ENCODE results near the gene ADK.

The ADK gene

DNA sequence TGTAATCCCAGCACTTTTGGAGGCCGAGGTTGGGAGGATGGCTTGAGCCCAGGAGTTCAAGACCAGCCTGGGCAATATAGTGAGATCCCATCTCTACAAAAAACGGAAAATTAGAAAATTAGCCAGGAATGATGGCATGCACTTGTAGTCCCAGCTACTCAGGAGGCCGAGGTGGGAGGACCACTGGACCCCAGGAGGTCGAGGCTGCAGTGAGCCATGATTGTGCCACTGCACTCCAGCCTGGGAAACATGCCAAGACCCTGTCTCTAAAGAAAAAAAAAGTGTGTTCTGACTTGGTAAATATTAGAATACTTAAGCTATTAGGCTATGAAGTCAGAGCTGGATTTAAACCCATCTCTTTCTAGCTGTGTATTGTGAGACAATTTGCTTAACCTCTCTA lies 594.4 kb downstream of the ADK start:
- no peaks in the 10 kb centered on the region for H3K79me2 ChIP-seq (ENCODE audit: insufficient read depth, low read depth)
- no peaks in the 10 kb centered on the region for H3K27me3 ChIP-seq (ENCODE audit: insufficient read depth, low read depth)
- no peak overlapping the region for H2AFZ ChIP-seq (ENCODE audit: low read depth)
- H3K4me1 ChIP-seq (ENCODE audit: low read depth, poor library complexity, severe bottlenecking), result no peaks in the 10 kb centered on the region
- H3K27ac ChIP-seq, result no peak overlapping the region
- H3K9ac ChIP-seq, result no peak overlapping the region
- no peak overlapping the region for H3K4me2 ChIP-seq
- H3K4me3 ChIP-seq (IDR thresholded peaks at IDR 0.05; ENCODE audit: insufficient read depth, low read depth, low read length), result no peak overlapping the region
- no peak for TF ChIP-seq CTCF (conservative IDR thresholded peaks at IDR 0.05; ENCODE audit: low read depth, low read length)
- no peaks in the 10 kb centered on the region for H3K36me3 ChIP-seq (ENCODE audit: insufficient read depth)
- no peaks in the 10 kb centered on the region for H4K20me1 ChIP-seq (ENCODE audit: insufficient read depth)

GRCh38 chr10:74746813-74747212 lies 595.8 kb downstream of the ADK start:
- H3K36me3 ChIP-seq (ENCODE audit: insufficient read depth), result no peaks in the 10 kb centered on the region
- H3K27ac ChIP-seq, result no peak overlapping the region
- H2AFZ ChIP-seq (ENCODE audit: low read depth), result no peak overlapping the region
- no peaks in the 10 kb centered on the region for H4K20me1 ChIP-seq (ENCODE audit: insufficient read depth)
- no peaks in the 10 kb centered on the region for H3K27me3 ChIP-seq (ENCODE audit: insufficient read depth, low read depth)
- H3K4me2 ChIP-seq, result no peak overlapping the region
- H3K4me3 ChIP-seq (IDR thresholded peaks at IDR 0.05; ENCODE audit: insufficient read depth, low read depth, low read length), result no peak overlapping the region
- no peak for TF ChIP-seq CTCF (conservative IDR thresholded peaks at IDR 0.05; ENCODE audit: low read depth, low read length)
- no peaks in the 10 kb centered on the region for H3K4me1 ChIP-seq (ENCODE audit: low read depth, poor library complexity, severe bottlenecking)
- no peaks in the 10 kb centered on the region for H3K79me2 ChIP-seq (ENCODE audit: insufficient read depth, low read depth)
- no peak overlapping the region for H3K9ac ChIP-seq

DNA sequence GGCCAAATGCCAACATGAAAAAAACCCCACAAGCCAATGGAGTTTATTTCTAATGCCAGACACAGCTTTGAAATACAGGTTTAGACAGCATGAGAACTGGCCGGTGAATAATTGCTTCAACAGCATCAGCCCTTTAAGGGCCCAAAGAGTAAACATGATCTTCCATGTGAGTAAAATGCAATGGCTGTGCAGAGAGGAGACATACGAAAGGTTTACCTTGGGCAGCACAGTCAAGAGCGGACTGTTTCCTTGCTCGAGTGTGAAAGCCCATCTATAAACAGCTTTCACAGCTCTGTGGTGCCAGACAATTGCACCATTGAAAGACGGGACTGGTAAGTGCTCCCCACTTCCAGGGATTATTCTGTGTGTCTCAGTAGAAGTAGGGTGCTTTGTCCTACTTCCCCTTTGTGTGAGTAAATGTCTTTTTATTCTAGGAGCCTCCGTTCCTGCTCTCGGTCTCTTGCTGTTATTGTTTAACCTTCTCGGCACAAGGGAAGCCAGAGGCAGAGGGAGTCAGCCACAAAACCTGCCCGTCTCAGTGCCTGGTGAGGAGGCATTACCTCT lies 597.5 kb downstream of the ADK start:
- no peak overlapping the region for H3K4me3 ChIP-seq (IDR thresholded peaks at IDR 0.05; ENCODE audit: insufficient read depth, low read depth, low read length)
- TF ChIP-seq CTCF (conservative IDR thresholded peaks at IDR 0.05; ENCODE audit: low read depth, low read length), result no peak
- H3K27me3 ChIP-seq (ENCODE audit: insufficient read depth, low read depth), result no peaks in the 10 kb centered on the region
- H3K79me2 ChIP-seq (ENCODE audit: insufficient read depth, low read depth), result no peaks in the 10 kb centered on the region
- H3K9ac ChIP-seq, result no peak overlapping the region
- no peaks in the 10 kb centered on the region for H4K20me1 ChIP-seq (ENCODE audit: insufficient read depth)
- no peaks in the 10 kb centered on the region for H3K4me1 ChIP-seq (ENCODE audit: low read depth, poor library complexity, severe bottlenecking)
- H3K36me3 ChIP-seq (ENCODE audit: insufficient read depth), result no peaks in the 10 kb centered on the region
- H3K27ac ChIP-seq, result no peak overlapping the region
- H2AFZ ChIP-seq (ENCODE audit: low read depth), result no peak overlapping the region
- no peak overlapping the region for H3K4me2 ChIP-seq

DNA sequence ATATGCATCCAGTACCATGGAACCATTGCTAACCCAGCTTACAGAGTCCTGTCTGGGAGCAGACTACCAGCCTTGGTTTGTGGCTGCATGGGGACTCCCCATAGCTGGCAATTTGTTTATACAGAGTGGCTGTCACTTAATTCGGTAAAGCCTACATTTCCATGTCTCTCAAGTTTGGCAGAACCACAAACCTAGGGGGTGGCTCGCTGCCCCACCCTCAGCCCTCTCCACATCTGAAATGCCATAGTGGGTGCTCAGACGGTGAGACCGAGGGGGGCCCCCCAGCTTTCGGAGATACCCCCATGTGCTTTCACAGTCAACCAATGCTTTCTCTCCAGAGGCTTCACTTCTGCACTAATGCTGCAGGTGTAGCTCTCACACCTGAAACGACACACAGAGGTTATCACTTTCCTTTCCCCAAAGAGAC lies 599.8 kb downstream of the ADK start:
- Histone ChIP-seq H3K4me3 (IDR thresholded peaks at IDR 0.05; ENCODE audit: insufficient read depth, low read depth, low read length) (no peak overlapping the region), H3K36me3 (ENCODE audit: insufficient read depth) (no peaks in the 10 kb centered on the region), H3K79me2 (ENCODE audit: insufficient read depth, low read depth) (no peaks in the 10 kb centered on the region), H3K4me1 (ENCODE audit: low read depth, poor library complexity, severe bottlenecking) (no peaks in the 10 kb centered on the region), H3K9ac (no peak overlapping the region), H3K27me3 (ENCODE audit: insufficient read depth, low read depth) (no peaks in the 10 kb centered on the region), H2AFZ (ENCODE audit: low read depth) (no peak overlapping the region), H3K27ac (no peak overlapping the region), H4K20me1 (ENCODE audit: insufficient read depth) (no peaks in the 10 kb centered on the region), H3K4me2 (no peak overlapping the region)
- no peak for TF ChIP-seq CTCF (conservative IDR thresholded peaks at IDR 0.05; ENCODE audit: low read depth, low read length)
